Panc1 (cell line): ENCODE results near the gene FSD1. TPM values are rescaled to one million over a fixed set of nuclear protein-coding genes. Genes with fewer than 3 reads are reported as not detected.
"Not testable (repeated sequence)": the region's sequence is repeated elsewhere in the genome, so short reads cannot be mapped to it uniquely, and the experiment has no call there.

Experiments
- ATAC-seq: fragments of 200-7000 bp; cut with Tn5 transposase; 2 replicates; pipeline ENCODE4 v1.9.1; 2020; ENCODE audit warnings: mild to moderate bottlenecking, moderate library complexity
- BruUV-seq: library from RNA; stranded (reverse); fragments of 400-500 nt; replicated peaks from 2 replicates; lab custom pipeline; 2021; lab: Mats Ljungman, UMichigan
- CTCF ChIA-PET: fragments of 300-600 bp; sonication (Branson Sonifier 250); formaldehyde crosslinking; loops from one replicate; lab custom pipeline; 2022; ENCODE audit warnings: antibody characterized with exemption; lab: Charles Lee
- POLR2A ChIA-PET: fragments of 300-600 bp; sonication (Branson Sonifier 250); formaldehyde crosslinking; loops from one replicate; lab custom pipeline; 2022; ENCODE audit warnings: antibody characterized with exemption; lab: Charles Lee
- DNase-seq: peaks from one replicate; pipeline ENCODE4 v3.0.0-alpha.2; 2010; ENCODE audit warnings: low read depth, low spot score
- H3K27ac ChIP-seq: 2 replicates; pipeline ENCODE4 v1.5.1; 2011; ENCODE audit warnings: mild to moderate bottlenecking, low read length, inconsistent platforms
- H3K27me3 ChIP-seq: fragments of 200-500 bp; sonication (Bioruptor generic); 2 replicates; pipeline ENCODE4 v1.6.0; 2014; ENCODE audit warnings: low read length, inconsistent platforms; ENCODE audit not compliant: control insufficient read depth, insufficient read depth
- H3K36me3 ChIP-seq: fragments of 200-500 bp; sonication (Bioruptor generic); 2 replicates; pipeline ENCODE4 v1.5.1; 2014; ENCODE audit warnings: inconsistent platforms, mild to moderate bottlenecking, low read length, moderate library complexity; ENCODE audit not compliant: control insufficient read depth, insufficient read depth
- H3K4me1 ChIP-seq: 2 replicates; pipeline ENCODE4 v1.5.1; 2011; ENCODE audit warnings: inconsistent platforms, mild to moderate bottlenecking, low read length, moderate library complexity; ENCODE audit not compliant: control insufficient read depth, insufficient read depth
- H3K4me3 ChIP-seq, 2 experiments: 2 replicates each; pipeline ENCODE4 v1.5.1; 2011 to 2012; ENCODE audit warnings: low read depth in 2 of 2, low read length in 2 of 2, mild to moderate bottlenecking in 2 of 2, inconsistent platforms in 1 of 2, moderate library complexity in 1 of 2
- H3K9me3 ChIP-seq: fragments of 200-500 bp; sonication (Bioruptor generic); 2 replicates; pipeline ENCODE4 v1.5.1; 2014; ENCODE audit warnings: low read depth, mild to moderate bottlenecking, inconsistent platforms, low read length, moderate library complexity; ENCODE audit not compliant: control insufficient read depth, insufficient read depth
- POLR2AphosphoS5 ChIP-seq: IDR thresholded peaks from 2 replicates; pipeline ENCODE4 v1.6.1; 2012; ENCODE audit warnings: mild to moderate bottlenecking, low read depth, low read length, moderate library complexity
- REST ChIP-seq, 2 experiments: IDR thresholded peaks; 2 replicates each; pipeline ENCODE4 v1.6.1; 2011 to 2012; ENCODE audit warnings: low read depth in 2 of 2, control low read depth in 1 of 2, low read length in 1 of 2, mild to moderate bottlenecking in 1 of 2, moderate library complexity in 1 of 2; ENCODE audit not compliant: insufficient read depth in 1 of 2
- SIN3A ChIP-seq: IDR thresholded peaks from 2 replicates; pipeline ENCODE4 v1.6.1; 2012; ENCODE audit warnings: low read depth, mild to moderate bottlenecking, low read length, moderate library complexity, borderline replicate concordance; ENCODE audit not compliant: insufficient read depth
- TCF7L2 ChIP-seq: IDR thresholded peaks from 2 replicates; pipeline ENCODE4 v1.6.1; 2011; ENCODE audit warnings: mild to moderate bottlenecking, low read depth, low read length, inconsistent platforms
- in situ Hi-C: cut with HindIII; loops from 2 replicates; pipeline ENCODE4 v1.10.0; 2016; ENCODE audit warnings: low sequenced_read_pairs, low pct_unique_long_range_greater_than_20kb
- intact Hi-C: fragments of 100-400 bp; cut with micrococcal nuclease; formaldehyde crosslinking; loops from one replicate; pipeline ENCODE4 v1.10.0; 2022; ENCODE audit not compliant: unreplicated experiment
- total RNA-seq: library from RNA; stranded (reverse); gene quantifications from one replicate; pipeline ENCODE4 v1.2.1, GENCODE V29; 2021; ENCODE audit not compliant: unreplicated experiment
- TF ChIP-seq, protein P1 (sequence below): fragments of 450-650 bp; IDR thresholded peaks from 2 replicates; pipeline ENCODE4 v1.5.1; 2017; ENCODE audit warnings: mild to moderate bottlenecking

The FSD1 gene
- total RNA-seq, 1 experiment from 2014 or later, result 12.1 TPM

DNA sequence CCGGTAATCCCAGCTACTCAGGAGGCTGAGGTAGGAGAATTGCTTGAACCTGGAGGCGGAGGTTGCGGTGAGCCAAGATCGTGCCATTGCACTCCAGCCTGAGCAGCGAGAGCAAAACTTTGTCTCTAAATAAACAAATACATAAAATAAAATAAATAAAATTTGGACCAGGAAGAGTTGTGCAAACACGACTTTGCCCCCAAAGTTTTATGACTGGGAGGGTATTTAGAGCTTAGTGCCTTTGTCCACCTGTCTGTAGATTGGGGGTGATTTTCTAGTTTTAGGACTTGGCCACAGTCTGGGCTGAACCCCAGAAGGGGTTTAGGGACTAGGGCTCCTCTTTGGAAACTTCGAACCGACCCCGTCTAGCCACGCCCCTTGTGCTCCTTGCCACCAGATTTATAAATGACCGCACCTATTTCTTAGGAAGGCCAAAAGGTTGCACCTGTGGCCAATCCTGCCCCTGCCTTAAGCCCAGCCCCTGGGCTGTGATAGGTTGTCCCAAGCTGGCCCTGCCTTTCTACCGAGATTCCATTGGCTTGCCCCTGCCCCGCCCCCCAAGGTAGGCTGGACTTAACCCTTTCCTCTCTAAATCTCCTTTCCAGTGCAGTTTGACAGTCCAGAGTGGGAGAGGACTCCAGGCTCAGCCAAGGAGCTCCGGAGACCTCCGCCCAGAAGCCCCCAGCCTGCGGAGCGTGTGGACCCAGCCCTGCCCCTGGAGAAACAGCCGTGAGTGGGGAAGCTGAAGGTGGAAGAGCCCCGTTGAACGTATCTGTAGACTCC lies 20.0 kb upstream of the FSD1 start:
- no peaks in the 10 kb centered on the region for H3K36me3 ChIP-seq
- H3K27me3 ChIP-seq, result no peaks in the 10 kb centered on the region; the same call in 1 of the 2 replicates
- in situ Hi-C loops (no loop called here), intact Hi-C loops (no loop called here)
- DNase-seq, result no peak
- ATAC-seq, result peak; percentile 71
- no peak overlapping the region for H3K4me3 ChIP-seq
- POLR2A ChIA-PET, result no interaction called here
- TF ChIP-seq TCF7L2 (no peak), SIN3A (no peak), REST (IDR thresholded peaks at IDR 0.05; ENCODE audit: insufficient read depth in 1 of 2, low read depth in 2 of 2, low read length in 1 of 2) (no peak), POLR2AphosphoS5 (no peak)
- TF ChIP-seq, protein P1, sequence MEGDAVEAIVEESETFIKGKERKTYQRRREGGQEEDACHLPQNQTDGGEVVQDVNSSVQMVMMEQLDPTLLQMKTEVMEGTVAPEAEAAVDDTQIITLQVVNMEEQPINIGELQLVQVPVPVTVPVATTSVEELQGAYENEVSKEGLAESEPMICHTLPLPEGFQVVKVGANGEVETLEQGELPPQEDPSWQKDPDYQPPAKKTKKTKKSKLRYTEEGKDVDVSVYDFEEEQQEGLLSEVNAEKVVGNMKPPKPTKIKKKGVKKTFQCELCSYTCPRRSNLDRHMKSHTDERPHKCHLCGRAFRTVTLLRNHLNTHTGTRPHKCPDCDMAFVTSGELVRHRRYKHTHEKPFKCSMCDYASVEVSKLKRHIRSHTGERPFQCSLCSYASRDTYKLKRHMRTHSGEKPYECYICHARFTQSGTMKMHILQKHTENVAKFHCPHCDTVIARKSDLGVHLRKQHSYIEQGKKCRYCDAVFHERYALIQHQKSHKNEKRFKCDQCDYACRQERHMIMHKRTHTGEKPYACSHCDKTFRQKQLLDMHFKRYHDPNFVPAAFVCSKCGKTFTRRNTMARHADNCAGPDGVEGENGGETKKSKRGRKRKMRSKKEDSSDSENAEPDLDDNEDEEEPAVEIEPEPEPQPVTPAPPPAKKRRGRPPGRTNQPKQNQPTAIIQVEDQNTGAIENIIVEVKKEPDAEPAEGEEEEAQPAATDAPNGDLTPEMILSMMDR, result no peak
- peaks cover 4% of the 10 kb centered on the region; the same call in 1 of the 2 replicates for H3K4me1 ChIP-seq
- H3K27ac ChIP-seq, result no peak overlapping the region
- CTCF ChIA-PET, result interaction anchor here (0.5 kb wide), 1 partner anchor 17 kb away, joined by 5 read pairs; no protein-coding TSS in a partner anchor
- H3K9me3 ChIP-seq, result no peaks in the 10 kb centered on the region
- BruUV-seq, result no TSS peak

- Histone ChIP-seq H3K36me3 (no peaks in the 10 kb centered on the region), H3K4me3 (no peak overlapping the region), H3K27ac (no peak overlapping the region), H3K4me1 (peaks cover 4% of the 10 kb centered on the region; the same call in 1 of the 2 replicates), H3K27me3 (no peaks in the 10 kb centered on the region; the same call in 1 of the 2 replicates), H3K9me3 (no peaks in the 10 kb centered on the region)
- ATAC-seq (no peak), DNase-seq (no peak)
- POLR2A ChIA-PET, result no interaction called here
- CTCF ChIA-PET, result interaction anchor here (0.5 kb wide), 1 partner anchor 17 kb away, joined by 5 read pairs; no protein-coding TSS in a partner anchor
- TF ChIP-seq REST (IDR thresholded peaks at IDR 0.05; ENCODE audit: insufficient read depth in 1 of 2, low read depth in 2 of 2, low read length in 1 of 2), result no peak
- no peak for TF ChIP-seq POLR2AphosphoS5
- TF ChIP-seq, protein P1, result no peak
- TF ChIP-seq SIN3A, result no peak
- TF ChIP-seq TCF7L2, result no peak
- in situ Hi-C loops, result no loop called here
- intact Hi-C loops, result no loop called here
- BruUV-seq, result no TSS peak
These were observed 19.4 kb upstream of the FSD1 start for GRCh38 chr19:4284974-4285373.

GRCh38 chr19:4286141-4286540 lies 18.3 kb upstream of the FSD1 start:
- in situ Hi-C loops, H3K4me1 ChIP-seq, DNase-seq, H3K9me3 ChIP-seq, intact Hi-C loops, BruUV-seq, H3K36me3 ChIP-seq, H3K4me3 ChIP-seq, ATAC-seq, POLR2A ChIA-PET, H3K27me3 ChIP-seq, H3K27ac ChIP-seq: not testable (repeated sequence)
- CTCF ChIA-PET, result interaction anchor here (0.6 to 0.7 kb wide), 2 partner anchors 10 to 973 kb away, joined by 4 to 13 read pairs; no protein-coding TSS in a partner anchor
